Mesenchymal stem cell (in vitro differentiated cells and primary cell): ENCODE results near the gene IL3RA.
"Not testable (repeated sequence)": the region's sequence is repeated elsewhere in the genome, so short reads cannot be mapped to it uniquely, and the experiment has no call there.

Experiments
- DNase-seq: peaks from one replicate; pipeline ENCODE4 v3.0.0-alpha.2; 2013
- H2AFZ ChIP-seq: one replicate; pipeline ENCODE4 v1.6.1; 2013; ENCODE audit warnings: low read depth, mild to moderate bottlenecking, control low read depth, inconsistent platforms, low read length, moderate library complexity
- H2AK5ac ChIP-seq: 2 replicates; pipeline ENCODE4 v1.6.1; 2013; ENCODE audit warnings: low read length, moderate library complexity, mild to moderate bottlenecking, inconsistent platforms; ENCODE audit not compliant: severe bottlenecking
- H2BK120ac ChIP-seq: one replicate; pipeline ENCODE4 v1.6.1; 2013; ENCODE audit warnings: low read depth, mild to moderate bottlenecking, inconsistent platforms, low read length, moderate library complexity
- H2BK12ac ChIP-seq, 2 experiments: one replicate each; pipeline ENCODE4 v1.6.1; 2013; ENCODE audit warnings: inconsistent platforms in 2 of 2, low read length in 2 of 2, mild to moderate bottlenecking in 2 of 2, moderate library complexity in 2 of 2, control low read depth in 1 of 2
- H2BK15ac ChIP-seq: one replicate; pipeline ENCODE4 v1.6.1; 2013; ENCODE audit warnings: mild to moderate bottlenecking, low read depth, inconsistent platforms; ENCODE audit not compliant: poor library complexity, severe bottlenecking
- H2BK5ac ChIP-seq: 2 replicates; pipeline ENCODE4 v1.6.1; 2013; ENCODE audit warnings: low read depth, mild to moderate bottlenecking, low read length, control low read depth, inconsistent platforms; ENCODE audit not compliant: poor library complexity, severe bottlenecking
- H3K14ac ChIP-seq, 2 experiments: one replicate each; pipeline ENCODE4 v1.6.1; 2013; ENCODE audit warnings: inconsistent platforms in 2 of 2, low read length in 2 of 2, control low read depth in 1 of 2, mild to moderate bottlenecking in 1 of 2, moderate library complexity in 1 of 2
- H3K18ac ChIP-seq, 2 experiments: one replicate each; pipeline ENCODE4 v1.6.1; 2013; ENCODE audit warnings: inconsistent platforms in 2 of 2, low read length in 2 of 2, control low read depth in 1 of 2, low read depth in 1 of 2, mild to moderate bottlenecking in 1 of 2
- H3K23ac ChIP-seq, 2 experiments: one replicate each; pipeline ENCODE4 v1.6.1; 2013; ENCODE audit warnings: inconsistent platforms in 2 of 2, low read length in 2 of 2, mild to moderate bottlenecking in 2 of 2, moderate library complexity in 2 of 2, control low read depth in 1 of 2
- H3K27ac ChIP-seq: 2 replicates; pipeline ENCODE4 v1.5.1; 2013; ENCODE audit warnings: mild to moderate bottlenecking, moderate library complexity, low read length, control low read depth, inconsistent platforms; ENCODE audit not compliant: poor library complexity, severe bottlenecking
- H3K27me3 ChIP-seq, 2 experiments: 2 replicates each; pipeline versions ENCODE4 v1.6.1 to v1.7.0; 2013; ENCODE audit warnings: low read length in 2 of 2, mild to moderate bottlenecking in 2 of 2, moderate library complexity in 2 of 2, control low read depth in 1 of 2, inconsistent platforms in 1 of 2; ENCODE audit not compliant: control insufficient read depth in 1 of 2, insufficient read depth in 1 of 2
- H3K36me3 ChIP-seq, 2 experiments: 2 replicates each; pipeline versions ENCODE4 v1.6.1 to v1.7.0; 2013; ENCODE audit warnings: low read length in 2 of 2, control low read depth in 1 of 2, inconsistent platforms in 1 of 2, low read depth in 1 of 2, mild to moderate bottlenecking in 1 of 2; ENCODE audit not compliant: insufficient read depth in 2 of 2, control insufficient read depth in 1 of 2
- H3K4ac ChIP-seq, 2 experiments: one replicate each; pipeline ENCODE4 v1.6.1; 2013; ENCODE audit warnings: inconsistent platforms in 2 of 2, low read length in 2 of 2, mild to moderate bottlenecking in 2 of 2, moderate library complexity in 2 of 2, control low read depth in 1 of 2, low read depth in 1 of 2
- H3K4me1 ChIP-seq: 2 replicates; pipeline ENCODE4 v1.6.1; 2013; ENCODE audit warnings: low read depth, low read length, control low read depth; ENCODE audit not compliant: control insufficient read depth, insufficient read depth
- H3K4me2 ChIP-seq: 2 replicates; pipeline ENCODE4 v1.6.1; 2013; ENCODE audit warnings: low read length, mild to moderate bottlenecking, inconsistent platforms; ENCODE audit not compliant: poor library complexity, severe bottlenecking
- H3K4me3 ChIP-seq, 2 experiments: 2 replicates each; pipeline versions ENCODE4 v1.5.1 to v1.7.0; 2013; ENCODE audit warnings: low read length in 2 of 2, mild to moderate bottlenecking in 2 of 2, control low read depth in 1 of 2, low read depth in 1 of 2; ENCODE audit not compliant: insufficient read depth in 1 of 2
- H3K79me1 ChIP-seq: replicated peaks from 2 replicates; pipeline ENCODE4 v1.6.1; 2013; ENCODE audit warnings: mild to moderate bottlenecking, control low read depth, low read length, inconsistent platforms; ENCODE audit not compliant: poor library complexity, severe bottlenecking
- H3K9ac ChIP-seq: 2 replicates; pipeline ENCODE4 v1.7.0; 2013; ENCODE audit warnings: mild to moderate bottlenecking, low read length, moderate library complexity
- H3K9me3 ChIP-seq: 2 replicates; pipeline ENCODE4 v1.7.0; 2013; ENCODE audit warnings: mild to moderate bottlenecking, low read length; ENCODE audit not compliant: control insufficient read depth
- H4K8ac ChIP-seq: one replicate; pipeline ENCODE4 v1.6.1; 2013; ENCODE audit warnings: inconsistent platforms, mild to moderate bottlenecking, low read length, moderate library complexity
- H4K91ac ChIP-seq: one replicate; pipeline ENCODE4 v1.6.1; 2013; ENCODE audit warnings: mild to moderate bottlenecking, low read length, inconsistent platforms
- WGBS: methylation state at CpG from one replicate; pipeline ENCODE4 v1.1.7; 2013; ENCODE audit warnings: mixed read lengths; 5-methylcytosine and 5-hydroxymethylcytosine counted together

The IL3RA gene

GRCh38 chrX:1341545-1342184 is 5.1 kb downstream of the IL3RA start:
- H3K18ac ChIP-seq: no peak overlapping the region
- H4K8ac ChIP-seq: no peak overlapping the region
- no peak overlapping the region for H2BK15ac ChIP-seq
- no peak overlapping the region for H3K4me2 ChIP-seq
- H3K23ac ChIP-seq: no peak overlapping the region
- H3K4me1 ChIP-seq: no peaks in the 10 kb centered on the region
- H3K14ac ChIP-seq: no peak overlapping the region
- no peak overlapping the region for H3K4me3 ChIP-seq
- no peak overlapping the region for H3K27ac ChIP-seq
- no peak overlapping the region for H2BK12ac ChIP-seq
- no peak overlapping the region for H3K9ac ChIP-seq
- H2AFZ ChIP-seq: no peak overlapping the region
- H2AK5ac ChIP-seq: no peak overlapping the region
- H3K36me3 ChIP-seq: no peaks in the 10 kb centered on the region
- H3K79me1 ChIP-seq: no peaks in the 10 kb centered on the region
- no peak overlapping the region for H3K4ac ChIP-seq
- 87% methylated on average over 20 of the region's 22 CpGs for WGBS
- H2BK120ac ChIP-seq: no peak overlapping the region
- no peak for DNase-seq
- H2BK5ac ChIP-seq: no peak overlapping the region
- no peak overlapping the region for H4K91ac ChIP-seq
- peaks cover 2% of the 10 kb centered on the region for H3K9me3 ChIP-seq
- peaks cover 0 to 3% of the 10 kb centered on the region in 2 experiments for H3K27me3 ChIP-seq

DNA sequence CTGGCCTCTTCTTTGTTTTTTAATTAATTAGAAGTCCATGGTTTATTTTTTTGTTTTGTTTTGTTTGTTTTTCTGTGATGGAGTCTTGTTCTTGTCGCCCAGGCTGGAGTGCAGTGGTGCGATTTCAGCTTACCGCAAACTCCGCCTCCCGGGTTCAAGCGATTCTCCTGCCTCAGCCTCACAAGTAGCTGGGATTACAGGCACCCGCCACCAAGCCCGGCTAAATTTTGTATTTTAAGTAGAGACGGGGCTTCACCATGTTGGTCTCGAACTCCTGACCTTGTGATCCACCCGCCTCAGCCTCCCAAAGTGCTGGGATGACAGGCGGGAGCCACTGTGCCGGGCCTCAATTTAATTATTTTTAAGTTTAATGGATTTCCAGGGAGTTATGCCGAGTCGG is 13.0 kb downstream of the IL3RA start:
- not testable (repeated sequence) for H3K79me1 ChIP-seq, DNase-seq, H2AK5ac ChIP-seq, H3K4me1 ChIP-seq, H3K4ac ChIP-seq, H2BK120ac ChIP-seq, H3K4me3 ChIP-seq, H2BK5ac ChIP-seq, H3K23ac ChIP-seq, H2BK15ac ChIP-seq, H3K14ac ChIP-seq, H3K36me3 ChIP-seq, H3K4me2 ChIP-seq, H2AFZ ChIP-seq, H3K27ac ChIP-seq, H3K18ac ChIP-seq, H3K9ac ChIP-seq, H3K9me3 ChIP-seq, H3K27me3 ChIP-seq, H4K8ac ChIP-seq, H4K91ac ChIP-seq, H2BK12ac ChIP-seq
- WGBS: 94% methylated on average over 12 of the region's 15 CpGs

GRCh38 chrX:1351981-1352714 is 15.6 kb downstream of the IL3RA start:
- peaks cover 1% of the 10 kb centered on the region for H3K4me1 ChIP-seq
- 91% methylated on average over 48 of the region's 49 CpGs for WGBS
- no peak overlapping the region for H3K23ac ChIP-seq
- H3K79me1 ChIP-seq: no peaks in the 10 kb centered on the region
- no peaks in the 10 kb centered on the region for H3K9me3 ChIP-seq
- no peak overlapping the region for H3K14ac ChIP-seq
- H3K4ac ChIP-seq: no peak overlapping the region
- no peak for DNase-seq
- no peak overlapping the region for H3K4me3 ChIP-seq
- H2AFZ ChIP-seq: no peak overlapping the region
- H2BK12ac ChIP-seq: no peak overlapping the region
- H2BK5ac ChIP-seq: no peak overlapping the region
- no peak overlapping the region for H3K27ac ChIP-seq
- no peak overlapping the region for H4K8ac ChIP-seq
- no peak overlapping the region for H2AK5ac ChIP-seq
- H2BK120ac ChIP-seq: no peak overlapping the region
- H3K9ac ChIP-seq: no peak overlapping the region
- H3K4me2 ChIP-seq: no peak overlapping the region
- H3K36me3 ChIP-seq: peaks cover 0 to 4% of the 10 kb centered on the region in 2 experiments
- no peak overlapping the region for H4K91ac ChIP-seq
- H3K27me3 ChIP-seq: no peaks in the 10 kb centered on the region
- no peak overlapping the region for H3K18ac ChIP-seq
- no peak overlapping the region for H2BK15ac ChIP-seq

GRCh38 chrX:1354036-1355019 is 17.7 kb downstream of the IL3RA start:
- WGBS: 88% methylated on average over 10 of the region's 11 CpGs
- Histone ChIP-seq H3K27me3 (no peaks in the 10 kb centered on the region), H3K27ac (no peak overlapping the region), H3K9me3 (peaks cover 2% of the 10 kb centered on the region), H3K79me1 (no peaks in the 10 kb centered on the region), H2AK5ac (no peak overlapping the region), H3K36me3 (peaks cover 4 to 8% of the 10 kb centered on the region in 2 experiments), H3K23ac (no peak overlapping the region), H3K4me1 (peaks cover 1% of the 10 kb centered on the region), H3K14ac (no peak overlapping the region), H2BK15ac (no peak overlapping the region), H4K8ac (no peak overlapping the region), H2BK12ac (no peak overlapping the region), H3K18ac (no peak overlapping the region), H3K9ac (no peak overlapping the region), H2AFZ (no peak overlapping the region), H2BK5ac (no peak overlapping the region), H2BK120ac (no peak overlapping the region), H4K91ac (no peak overlapping the region), H3K4me3 (no peak overlapping the region), H3K4me2 (no peak overlapping the region), H3K4ac (no peak overlapping the region)
- no peak for DNase-seq
